Lung (tissue), 12 donors: Measurements from ENCODE around the gene FFAR1. TPM values are rescaled to one million over a fixed set of nuclear protein-coding genes. Genes with fewer than 3 reads are reported as not detected.

Experiments used
- ATAC-seq: fragments of 200-7000 bp; cut with Tn5 transposase; one replicate; pipeline ENCODE4 v1.9.1; 2020; ENCODE audit warnings: moderate number of reproducible peaks; ENCODE audit not compliant: insufficient read depth, low FRiP score
- DNase-seq, 3 donors: peaks; one replicate each; pipeline ENCODE4 v3.0.0-alpha.2; 2013 to 2017
- H3K27ac ChIP-seq, 2 donors: one replicate each; pipeline ENCODE4 v1.5.1; 2013; ENCODE audit warnings: mild to moderate bottlenecking in 2 of 2, moderate library complexity in 2 of 2, control low read depth in 1 of 2, inconsistent platforms in 1 of 2, low read depth in 1 of 2, low read length in 1 of 2
- H3K27me3 ChIP-seq, 3 donors: one replicate each; pipeline ENCODE4 v1.5.1; 2013; ENCODE audit warnings: low read length in 2 of 3; ENCODE audit not compliant: control insufficient read depth in 3 of 3, insufficient read depth in 3 of 3
- H3K36me3 ChIP-seq, 4 donors: one replicate each; pipeline ENCODE4 v1.5.1; 2013; ENCODE audit warnings: low read length in 4 of 4, mild to moderate bottlenecking in 1 of 4, moderate library complexity in 1 of 4; ENCODE audit not compliant: control insufficient read depth in 4 of 4, insufficient read depth in 4 of 4
- H3K4me1 ChIP-seq, 5 donors: one replicate each; pipeline ENCODE4 v1.5.1; 2013; ENCODE audit warnings: low read length in 5 of 5, mild to moderate bottlenecking in 2 of 5, moderate library complexity in 1 of 5; ENCODE audit not compliant: control insufficient read depth in 5 of 5, insufficient read depth in 5 of 5
- H3K4me3 ChIP-seq: one replicate; pipeline ENCODE4 v1.5.1; 2013; ENCODE audit warnings: mild to moderate bottlenecking, control low read depth, moderate library complexity
- H3K9ac ChIP-seq, 2 donors: one replicate each; pipeline ENCODE4 v1.5.1; 2013; ENCODE audit warnings: low read length in 2 of 2, control low read depth in 1 of 2; ENCODE audit not compliant: insufficient read depth in 1 of 2
- H3K9me3 ChIP-seq, 4 donors: one replicate each; pipeline ENCODE4 v1.5.1; 2013; ENCODE audit warnings: low read length in 3 of 4, mild to moderate bottlenecking in 1 of 4, moderate library complexity in 1 of 4; ENCODE audit not compliant: control insufficient read depth in 4 of 4, insufficient read depth in 3 of 4
- CTCF ChIP-seq: IDR thresholded peaks from 2 replicates; pipeline ENCODE4 v1.5.1; 2012; ENCODE audit warnings: mild to moderate bottlenecking; ENCODE audit errors: control extremely low read depth, extremely low read depth
- WGBS, 2 donors: extraction: QIAGEN DNeasy Blood & Tissue Kit; methylation state at CpG; one replicate each; pipeline ENCODE4 v1.1.7; 2013; 5-methylcytosine and 5-hydroxymethylcytosine counted together
- polyA plus RNA-seq, 2 donors: library from polyadenylated mRNA; stranded (reverse); fragments of 200-250 nt; gene quantifications; one replicate each; pipeline ENCODE4 v1.2.1, GENCODE V29; 2013
- total RNA-seq, 2 donors: library from RNA; depleted of rRNA in 1 of 2; stranded (reverse); fragments of >200 nt in 1 of 2; gene quantifications; one replicate each; pipeline ENCODE4 v1.2.1, GENCODE V29; 2014 to 2021
- donor health status: control.
- donor health status: control.
- donor health status: Bipolar disorder and iron deficiency.
- donor health status: healthy.
- donor health status: DM: yes; HTN: yes; CAD: no.

FFAR1 gene
- total and polyA plus RNA-seq, 4 donors = 0.06 to 1.1 (median 0.43) TPM

- Histone ChIP-seq H3K36me3 (no peaks in the 10 kb centered on the region), H3K9ac (no peak overlapping the region), H3K27me3 (no peaks in the 10 kb centered on the region), H3K27ac (no peak overlapping the region), H3K9me3 (peaks cover 0 to 10% (median 0%) of the 10 kb centered on the region in 4 donors), H3K4me1 (peaks cover 0 to 8% (median 4%) of the 10 kb centered on the region in 5 donors), H3K4me3 (no peak overlapping the region)
- no peak for TF ChIP-seq CTCF
- DNase-seq (no peak), ATAC-seq (no peak)
- WGBS, 2 donors = 86 to 91% methylated on average over 16 of the region's 16 CpGs
Measured at GRCh38 chr19:35302446-35302845, 45.3 kb upstream of the FFAR1 start.

- no peak for TF ChIP-seq CTCF
- WGBS, 2 donors = 71 to 84% methylated on average over 6 of the region's 6 CpGs
Measured at GRCh38 chr19:35303357-35303915, 44.3 kb upstream of the FFAR1 start.

GRCh38 chr19:35304036-35304435 lies 43.7 kb upstream of the FFAR1 start:
- WGBS, 2 donors = 82 to 88% methylated on average over 11 of the region's 11 CpGs
- DNase-seq = no peak

More at GRCh38 chr19:35303357-35303915, 44.3 kb upstream of the FFAR1 start:
- no peaks in the 10 kb centered on the region for H3K27me3 ChIP-seq
- DNase-seq (no peak), ATAC-seq (no peak)
- no peak overlapping the region for H3K9ac ChIP-seq
- H3K36me3 ChIP-seq = no peaks in the 10 kb centered on the region
- H3K27ac ChIP-seq = no peak overlapping the region
- H3K9me3 ChIP-seq = peaks cover 0 to 4% (median 0%) of the 10 kb centered on the region in 4 donors
- H3K4me3 ChIP-seq = no peak overlapping the region
- H3K4me1 ChIP-seq = peaks cover 0 to 18% (median 11%) of the 10 kb centered on the region in 5 donors

More at GRCh38 chr19:35304036-35304435, 43.7 kb upstream of the FFAR1 start:
- Histone ChIP-seq H3K27ac (no peak overlapping the region), H3K36me3 (no peaks in the 10 kb centered on the region), H3K4me3 (no peak overlapping the region), H3K27me3 (no peaks in the 10 kb centered on the region), H3K9me3 (peaks cover 0 to 1% (median 0%) of the 10 kb centered on the region in 4 donors), H3K4me1 (peaks cover 0 to 24% (median 17%) of the 10 kb centered on the region in 5 donors), H3K9ac (no peak overlapping the region)
- TF ChIP-seq CTCF = no peak
- no peak for ATAC-seq
